Measurements from ENCODE around the gene HOMEZ. TPM values are rescaled to one million over a fixed set of nuclear protein-coding genes. Genes with fewer than 3 reads are reported as not detected.

HOMEZ gene
- total and polyA plus RNA-seq, 2 of the 8 experiments (the other 6 are each of a cell fraction or from before 2014, with no cell fraction given), result 9.1 to 15.9 TPM

DNA sequence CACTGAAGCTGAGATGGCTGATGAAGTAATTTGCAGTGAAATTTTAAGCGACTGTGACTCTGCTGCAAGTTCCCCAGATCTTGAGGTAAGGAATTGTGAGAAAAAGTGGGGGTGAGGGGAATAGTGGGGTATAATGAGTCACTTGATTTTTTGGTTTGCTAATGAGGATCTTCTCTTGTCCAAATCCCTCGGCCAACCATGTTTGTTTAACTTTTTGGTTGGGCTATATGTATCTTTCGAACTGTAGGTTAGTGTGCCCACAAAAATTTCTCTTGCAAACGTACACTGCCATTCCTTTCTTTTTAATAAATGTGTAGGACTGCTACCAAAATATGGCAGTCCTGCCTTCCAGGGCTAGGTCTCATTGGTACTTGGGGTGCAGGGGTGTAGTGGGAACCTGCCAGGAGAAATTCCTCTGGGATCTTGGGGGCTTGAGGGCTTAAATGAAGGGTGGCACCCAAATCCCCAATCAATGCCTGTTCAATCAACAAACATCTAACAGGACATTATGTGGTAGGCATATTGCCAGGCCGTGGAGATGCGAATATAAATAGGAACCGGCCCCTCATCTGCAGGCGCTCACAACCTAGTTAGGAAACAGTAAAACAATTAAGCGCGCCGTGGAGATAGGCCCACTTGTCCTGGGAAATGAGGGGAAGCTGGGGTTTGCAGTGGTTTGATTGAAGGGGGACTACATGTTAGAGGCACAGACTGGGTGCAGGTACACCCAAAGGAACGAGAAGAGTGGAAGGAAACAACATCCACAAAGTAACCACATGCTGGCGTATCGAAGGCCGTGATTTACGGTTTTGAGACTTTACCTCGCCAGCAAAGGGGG is 34.0 kb upstream of the HOMEZ start (continued):
- no peak for TF ChIP-seq KDM4A (IDR thresholded peaks at IDR 0.05; ENCODE audit: low read depth, low read length, severe bottlenecking)
- no peak for TF ChIP-seq RBBP5 (IDR thresholded peaks at IDR 0.05; ENCODE audit: borderline replicate concordance, low read depth, low read length)
- TF ChIP-seq, protein P1, sequence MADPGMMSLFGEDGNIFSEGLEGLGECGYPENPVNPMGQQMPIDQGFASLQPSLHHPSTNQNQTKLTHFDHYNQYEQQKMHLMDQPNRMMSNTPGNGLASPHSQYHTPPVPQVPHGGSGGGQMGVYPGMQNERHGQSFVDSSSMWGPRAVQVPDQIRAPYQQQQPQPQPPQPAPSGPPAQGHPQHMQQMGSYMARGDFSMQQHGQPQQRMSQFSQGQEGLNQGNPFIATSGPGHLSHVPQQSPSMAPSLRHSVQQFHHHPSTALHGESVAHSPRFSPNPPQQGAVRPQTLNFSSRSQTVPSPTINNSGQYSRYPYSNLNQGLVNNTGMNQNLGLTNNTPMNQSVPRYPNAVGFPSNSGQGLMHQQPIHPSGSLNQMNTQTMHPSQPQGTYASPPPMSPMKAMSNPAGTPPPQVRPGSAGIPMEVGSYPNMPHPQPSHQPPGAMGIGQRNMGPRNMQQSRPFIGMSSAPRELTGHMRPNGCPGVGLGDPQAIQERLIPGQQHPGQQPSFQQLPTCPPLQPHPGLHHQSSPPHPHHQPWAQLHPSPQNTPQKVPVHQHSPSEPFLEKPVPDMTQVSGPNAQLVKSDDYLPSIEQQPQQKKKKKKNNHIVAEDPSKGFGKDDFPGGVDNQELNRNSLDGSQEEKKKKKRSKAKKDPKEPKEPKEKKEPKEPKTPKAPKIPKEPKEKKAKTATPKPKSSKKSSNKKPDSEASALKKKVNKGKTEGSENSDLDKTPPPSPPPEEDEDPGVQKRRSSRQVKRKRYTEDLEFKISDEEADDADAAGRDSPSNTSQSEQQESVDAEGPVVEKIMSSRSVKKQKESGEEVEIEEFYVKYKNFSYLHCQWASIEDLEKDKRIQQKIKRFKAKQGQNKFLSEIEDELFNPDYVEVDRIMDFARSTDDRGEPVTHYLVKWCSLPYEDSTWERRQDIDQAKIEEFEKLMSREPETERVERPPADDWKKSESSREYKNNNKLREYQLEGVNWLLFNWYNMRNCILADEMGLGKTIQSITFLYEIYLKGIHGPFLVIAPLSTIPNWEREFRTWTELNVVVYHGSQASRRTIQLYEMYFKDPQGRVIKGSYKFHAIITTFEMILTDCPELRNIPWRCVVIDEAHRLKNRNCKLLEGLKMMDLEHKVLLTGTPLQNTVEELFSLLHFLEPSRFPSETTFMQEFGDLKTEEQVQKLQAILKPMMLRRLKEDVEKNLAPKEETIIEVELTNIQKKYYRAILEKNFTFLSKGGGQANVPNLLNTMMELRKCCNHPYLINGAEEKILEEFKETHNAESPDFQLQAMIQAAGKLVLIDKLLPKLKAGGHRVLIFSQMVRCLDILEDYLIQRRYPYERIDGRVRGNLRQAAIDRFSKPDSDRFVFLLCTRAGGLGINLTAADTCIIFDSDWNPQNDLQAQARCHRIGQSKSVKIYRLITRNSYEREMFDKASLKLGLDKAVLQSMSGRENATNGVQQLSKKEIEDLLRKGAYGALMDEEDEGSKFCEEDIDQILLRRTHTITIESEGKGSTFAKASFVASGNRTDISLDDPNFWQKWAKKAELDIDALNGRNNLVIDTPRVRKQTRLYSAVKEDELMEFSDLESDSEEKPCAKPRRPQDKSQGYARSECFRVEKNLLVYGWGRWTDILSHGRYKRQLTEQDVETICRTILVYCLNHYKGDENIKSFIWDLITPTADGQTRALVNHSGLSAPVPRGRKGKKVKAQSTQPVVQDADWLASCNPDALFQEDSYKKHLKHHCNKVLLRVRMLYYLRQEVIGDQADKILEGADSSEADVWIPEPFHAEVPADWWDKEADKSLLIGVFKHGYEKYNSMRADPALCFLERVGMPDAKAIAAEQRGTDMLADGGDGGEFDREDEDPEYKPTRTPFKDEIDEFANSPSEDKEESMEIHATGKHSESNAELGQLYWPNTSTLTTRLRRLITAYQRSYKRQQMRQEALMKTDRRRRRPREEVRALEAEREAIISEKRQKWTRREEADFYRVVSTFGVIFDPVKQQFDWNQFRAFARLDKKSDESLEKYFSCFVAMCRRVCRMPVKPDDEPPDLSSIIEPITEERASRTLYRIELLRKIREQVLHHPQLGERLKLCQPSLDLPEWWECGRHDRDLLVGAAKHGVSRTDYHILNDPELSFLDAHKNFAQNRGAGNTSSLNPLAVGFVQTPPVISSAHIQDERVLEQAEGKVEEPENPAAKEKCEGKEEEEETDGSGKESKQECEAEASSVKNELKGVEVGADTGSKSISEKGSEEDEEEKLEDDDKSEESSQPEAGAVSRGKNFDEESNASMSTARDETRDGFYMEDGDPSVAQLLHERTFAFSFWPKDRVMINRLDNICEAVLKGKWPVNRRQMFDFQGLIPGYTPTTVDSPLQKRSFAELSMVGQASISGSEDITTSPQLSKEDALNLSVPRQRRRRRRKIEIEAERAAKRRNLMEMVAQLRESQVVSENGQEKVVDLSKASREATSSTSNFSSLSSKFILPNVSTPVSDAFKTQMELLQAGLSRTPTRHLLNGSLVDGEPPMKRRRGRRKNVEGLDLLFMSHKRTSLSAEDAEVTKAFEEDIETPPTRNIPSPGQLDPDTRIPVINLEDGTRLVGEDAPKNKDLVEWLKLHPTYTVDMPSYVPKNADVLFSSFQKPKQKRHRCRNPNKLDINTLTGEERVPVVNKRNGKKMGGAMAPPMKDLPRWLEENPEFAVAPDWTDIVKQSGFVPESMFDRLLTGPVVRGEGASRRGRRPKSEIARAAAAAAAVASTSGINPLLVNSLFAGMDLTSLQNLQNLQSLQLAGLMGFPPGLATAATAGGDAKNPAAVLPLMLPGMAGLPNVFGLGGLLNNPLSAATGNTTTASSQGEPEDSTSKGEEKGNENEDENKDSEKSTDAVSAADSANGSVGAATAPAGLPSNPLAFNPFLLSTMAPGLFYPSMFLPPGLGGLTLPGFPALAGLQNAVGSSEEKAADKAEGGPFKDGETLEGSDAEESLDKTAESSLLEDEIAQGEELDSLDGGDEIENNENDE (IDR thresholded peaks at IDR 0.05; ENCODE audit: insufficient replicate concordance, low read length), result no peak
- TF ChIP-seq POLR2A (IDR thresholded peaks at IDR 0.05; ENCODE audit: control extremely low read depth in 1 of 2, low read depth in 2 of 2, low read length in 2 of 2), result no peak
- no peak for TF ChIP-seq E2F6 (IDR thresholded peaks at IDR 0.05)
- TF ChIP-seq BCL11A (IDR thresholded peaks at IDR 0.05; ENCODE audit: low read depth in 2 of 2, low read length in 2 of 2), result no peak
- no peak for TF ChIP-seq JUND (IDR thresholded peaks at IDR 0.05; ENCODE audit: low read length)
- TF ChIP-seq SUZ12 (IDR thresholded peaks at IDR 0.05; ENCODE audit: low read length), result no peak
- TF ChIP-seq SIRT6 (IDR thresholded peaks at IDR 0.05; ENCODE audit: low read length), result no peak
- TF ChIP-seq BRCA1 (IDR thresholded peaks at IDR 0.05; ENCODE audit: low read depth, low read length), result no peak

Data from H1 (cell line).